GM23338 (cell line): ENCODE data around the gene DEXI. TPM values are rescaled to one million over a fixed set of nuclear protein-coding genes. Genes with fewer than 3 reads are reported as not detected.

Experiments
- ATAC-seq: fragments of 200-7000 bp; cut with Tn5 transposase; 3 replicates; pipeline ENCODE4 v1.9.1; 2020
- DNase-seq: peaks from one replicate; pipeline ENCODE4 v3.0.0-alpha.2; 2015; ENCODE audit warnings: low spot score
- H2AFZ ChIP-seq: fragments of 200-600 bp; sonication (generic); 2 replicates; pipeline ENCODE4 v1.8.0; 2016; ENCODE audit warnings: antibody characterized with exemption, mild to moderate bottlenecking, moderate library complexity
- H3F3A ChIP-seq: fragments of 200-600 bp; sonication (generic); replicated peaks from 2 replicates; pipeline ENCODE4 v1.8.0; 2017; ENCODE audit warnings: antibody characterized with exemption, mixed run types, low read depth
- H3K27ac ChIP-seq: fragments of 200-600 bp; sonication (generic); 2 replicates; pipeline ENCODE4 v1.6.1; 2016; ENCODE audit warnings: low read depth
- H3K27me3 ChIP-seq: fragments of 200-600 bp; sonication (generic); 2 replicates; pipeline ENCODE4 v1.8.0; 2016; ENCODE audit warnings: mild to moderate bottlenecking, mixed run types, moderate library complexity; ENCODE audit not compliant: insufficient read depth
- H3K36me3 ChIP-seq: fragments of 200-600 bp; sonication (generic); 2 replicates; pipeline ENCODE4 v1.8.0; 2016; ENCODE audit warnings: mild to moderate bottlenecking; ENCODE audit not compliant: insufficient read depth
- H3K4me1 ChIP-seq: fragments of 200-600 bp; sonication (generic); 2 replicates; pipeline ENCODE4 v1.8.0; 2016; ENCODE audit warnings: mild to moderate bottlenecking, moderate library complexity; ENCODE audit not compliant: insufficient read depth
- H3K4me2 ChIP-seq: fragments of 200-600 bp; sonication (generic); 2 replicates; pipeline ENCODE4 v1.7.1; 2017; ENCODE audit warnings: mixed run types
- H3K4me3 ChIP-seq: fragments of 200-600 bp; sonication (generic); 2 replicates; pipeline ENCODE4 v1.6.1; 2016; ENCODE audit warnings: mixed run types
- H3K79me2 ChIP-seq: fragments of 200-600 bp; sonication (generic); replicated peaks from 2 replicates; pipeline ENCODE4 v1.8.0; 2017; ENCODE audit warnings: mild to moderate bottlenecking; ENCODE audit not compliant: insufficient read depth
- H3K9me2 ChIP-seq: fragments of 200-600 bp; sonication (generic); 2 replicates; pipeline ENCODE4 v1.8.0; 2017; ENCODE audit not compliant: insufficient read depth
- H4K20me1 ChIP-seq: fragments of 200-600 bp; sonication (generic); replicated peaks from 2 replicates; pipeline ENCODE4 v1.8.0; 2017; ENCODE audit warnings: mild to moderate bottlenecking; ENCODE audit not compliant: insufficient read depth
- H3K27ac Mint-ChIP-seq: 2 replicates; pipeline ENCODE4 v1.8.0; 2020; ENCODE audit warnings: inconsistent platforms, mild to moderate bottlenecking, moderate library complexity, mixed read lengths
- H3K27me3 Mint-ChIP-seq: 3 replicates; pipeline ENCODE4 v1.8.0; 2022; ENCODE audit warnings: low read depth, mild to moderate bottlenecking, moderate library complexity, mixed read lengths, inconsistent platforms; ENCODE audit not compliant: insufficient read depth, poor library complexity
- H3K36me3 Mint-ChIP-seq: 3 replicates; pipeline ENCODE4 v1.8.0; 2021; ENCODE audit warnings: low read depth, mild to moderate bottlenecking, inconsistent platforms, moderate library complexity, mixed read lengths
- H3K4me1 Mint-ChIP-seq: 3 replicates; pipeline ENCODE4 v1.8.0; 2020; ENCODE audit warnings: mild to moderate bottlenecking, inconsistent platforms, mixed read lengths
- H3K4me3 Mint-ChIP-seq: 3 replicates; pipeline ENCODE4 v1.8.0; 2021; ENCODE audit warnings: moderate library complexity, mild to moderate bottlenecking, inconsistent platforms, mixed read lengths
- H3K9me3 Mint-ChIP-seq: 3 replicates; pipeline ENCODE4 v1.8.0; 2020; ENCODE audit warnings: moderate library complexity, mild to moderate bottlenecking, inconsistent platforms, mixed read lengths
- CREB1 ChIP-seq: fragments of 250-450 bp; sonication (Bioruptor Pico); IDR thresholded peaks from 2 replicates; pipeline ENCODE4 v1.5.0; 2020; ENCODE audit warnings: low read depth, mild to moderate bottlenecking, moderate library complexity
- ETS1 ChIP-seq: IDR thresholded peaks from 2 replicates; pipeline ENCODE4 v1.6.1; 2016; ENCODE audit warnings: antibody characterized with exemption
- EZH2 ChIP-seq: fragments of 200-600 bp; sonication (generic); IDR thresholded peaks from one replicate; pipeline ENCODE4 v1.8.0; 2017; ENCODE audit warnings: antibody characterized with exemption, mild to moderate bottlenecking, low read depth; ENCODE audit not compliant: unreplicated experiment
- EZH2phosphoT487 ChIP-seq: fragments of 200-600 bp; sonication (generic); IDR thresholded peaks from one replicate; pipeline ENCODE4 v1.8.1; 2018; ENCODE audit warnings: antibody characterized with exemption; ENCODE audit not compliant: unreplicated experiment
- JUNB ChIP-seq: IDR thresholded peaks from one replicate; pipeline ENCODE4 v1.6.1; 2016; ENCODE audit warnings: antibody characterized with exemption; ENCODE audit not compliant: unreplicated experiment
- NANOG ChIP-seq: IDR thresholded peaks from 2 replicates; pipeline ENCODE4 v1.6.1; 2016; ENCODE audit warnings: antibody characterized with exemption, borderline replicate concordance
- POLR2AphosphoS5 ChIP-seq: IDR thresholded peaks from 2 replicates; pipeline ENCODE4 v1.6.1; 2016; ENCODE audit warnings: antibody characterized with exemption, low read depth
- REST ChIP-seq: IDR thresholded peaks from one replicate; pipeline ENCODE4 v1.6.1; 2018; ENCODE audit warnings: antibody characterized with exemption; ENCODE audit not compliant: unreplicated experiment
- STAT1 ChIP-seq: IDR thresholded peaks from one replicate; pipeline ENCODE4 v1.6.1; 2016; ENCODE audit warnings: antibody characterized with exemption; ENCODE audit not compliant: unreplicated experiment
- ZNF114 ChIP-seq: fragments of 250-450 bp; sonication (Bioruptor Pico); IDR thresholded peaks from 2 replicates; pipeline ENCODE4 v1.5.0; 2020; ENCODE audit warnings: mild to moderate bottlenecking, moderate library complexity
- ZNF331 ChIP-seq: fragments of 250-450 bp; sonication (Bioruptor Pico); IDR thresholded peaks from 2 replicates; pipeline ENCODE4 v1.5.0; 2020; ENCODE audit warnings: low read depth, mild to moderate bottlenecking, moderate library complexity
- polyA plus RNA-seq: library from polyadenylated mRNA; unstranded; fragments of >200 nt; fragmentation: Nextera tagmentation; extraction: Ambion mirVana; gene quantifications from 2 replicates; pipeline ENCODE4 v1.2.1, GENCODE V29; 2016
- total RNA-seq: library from RNA; depleted of rRNA; stranded (reverse); fragments of >200 nt; shearing (Covaris generic); gene quantifications from 2 replicates; pipeline ENCODE4 v1.2.3, GENCODE V29; 2014
- TF ChIP-seq, protein P1 (sequence below), 2 experiments: fragments of 200-600 bp in 1 of 2; sonication (generic) in 1 of 2; conservative IDR thresholded peaks; 2 replicates each; pipeline versions ENCODE4 v1.5.1 to v1.6.1; 2016 to 2017; ENCODE audit warnings: antibody characterized with exemption in 2 of 2, low read depth in 2 of 2, mild to moderate bottlenecking in 2 of 2, moderate library complexity in 1 of 2
- TF ChIP-seq, protein P2 (sequence below): fragments of 250-450 bp; sonication (Bioruptor Pico); IDR thresholded peaks from 2 replicates; pipeline ENCODE4 v1.5.0; 2020; ENCODE audit warnings: mild to moderate bottlenecking, moderate library complexity

DEXI gene
- total and polyA plus RNA-seq, 2 experiments from 2014 or later = 26.5 to 58.2 TPM

DNA sequence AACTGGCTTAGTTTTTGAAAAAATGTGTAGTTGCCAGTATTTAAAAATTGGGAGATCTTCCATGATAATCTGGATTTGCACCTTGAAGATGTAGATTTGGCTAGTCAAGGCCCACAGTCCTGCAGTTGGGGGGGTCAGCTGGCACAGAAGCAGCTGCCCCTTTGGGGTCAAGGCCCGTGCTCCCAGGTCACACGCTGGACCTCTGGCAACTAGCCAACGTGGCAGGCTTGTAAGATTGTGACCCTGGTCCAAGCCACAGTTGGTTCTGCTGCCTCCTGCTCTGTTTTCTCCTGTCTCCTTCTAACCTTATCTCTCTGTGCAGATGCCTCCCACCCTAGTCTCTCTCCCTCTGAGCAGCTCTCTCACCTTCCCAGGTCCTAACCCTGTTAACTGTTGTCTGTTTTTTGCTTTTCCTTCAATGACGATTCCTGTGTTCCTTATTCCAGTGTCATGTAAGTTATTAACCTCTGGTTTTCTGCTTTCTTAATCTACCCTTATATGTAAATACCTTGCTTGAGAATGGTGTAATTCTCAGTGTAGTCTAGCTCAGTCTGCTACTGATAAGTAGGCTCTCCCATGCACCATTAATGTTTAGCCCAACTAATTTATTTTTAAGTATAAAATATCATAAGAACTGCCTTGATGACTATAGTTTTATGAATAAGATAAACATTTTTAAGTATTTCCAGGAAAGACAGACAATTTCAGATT, 30.0 kb upstream of the DEXI start:
- no peak overlapping the region for H3K27ac ChIP-seq
- no peak overlapping the region for H2AFZ ChIP-seq
- no peak overlapping the region for H3K4me3 ChIP-seq
- TF ChIP-seq EZH2 = no peak
- TF ChIP-seq, protein P1, sequence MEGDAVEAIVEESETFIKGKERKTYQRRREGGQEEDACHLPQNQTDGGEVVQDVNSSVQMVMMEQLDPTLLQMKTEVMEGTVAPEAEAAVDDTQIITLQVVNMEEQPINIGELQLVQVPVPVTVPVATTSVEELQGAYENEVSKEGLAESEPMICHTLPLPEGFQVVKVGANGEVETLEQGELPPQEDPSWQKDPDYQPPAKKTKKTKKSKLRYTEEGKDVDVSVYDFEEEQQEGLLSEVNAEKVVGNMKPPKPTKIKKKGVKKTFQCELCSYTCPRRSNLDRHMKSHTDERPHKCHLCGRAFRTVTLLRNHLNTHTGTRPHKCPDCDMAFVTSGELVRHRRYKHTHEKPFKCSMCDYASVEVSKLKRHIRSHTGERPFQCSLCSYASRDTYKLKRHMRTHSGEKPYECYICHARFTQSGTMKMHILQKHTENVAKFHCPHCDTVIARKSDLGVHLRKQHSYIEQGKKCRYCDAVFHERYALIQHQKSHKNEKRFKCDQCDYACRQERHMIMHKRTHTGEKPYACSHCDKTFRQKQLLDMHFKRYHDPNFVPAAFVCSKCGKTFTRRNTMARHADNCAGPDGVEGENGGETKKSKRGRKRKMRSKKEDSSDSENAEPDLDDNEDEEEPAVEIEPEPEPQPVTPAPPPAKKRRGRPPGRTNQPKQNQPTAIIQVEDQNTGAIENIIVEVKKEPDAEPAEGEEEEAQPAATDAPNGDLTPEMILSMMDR (conservative IDR thresholded peaks at IDR 0.05; ENCODE audit: low read depth in 2 of 2) = no peak
- TF ChIP-seq ZNF114 = no peak
- no peak for TF ChIP-seq NANOG
- no peak for TF ChIP-seq ETS1
- TF ChIP-seq, protein P2, sequence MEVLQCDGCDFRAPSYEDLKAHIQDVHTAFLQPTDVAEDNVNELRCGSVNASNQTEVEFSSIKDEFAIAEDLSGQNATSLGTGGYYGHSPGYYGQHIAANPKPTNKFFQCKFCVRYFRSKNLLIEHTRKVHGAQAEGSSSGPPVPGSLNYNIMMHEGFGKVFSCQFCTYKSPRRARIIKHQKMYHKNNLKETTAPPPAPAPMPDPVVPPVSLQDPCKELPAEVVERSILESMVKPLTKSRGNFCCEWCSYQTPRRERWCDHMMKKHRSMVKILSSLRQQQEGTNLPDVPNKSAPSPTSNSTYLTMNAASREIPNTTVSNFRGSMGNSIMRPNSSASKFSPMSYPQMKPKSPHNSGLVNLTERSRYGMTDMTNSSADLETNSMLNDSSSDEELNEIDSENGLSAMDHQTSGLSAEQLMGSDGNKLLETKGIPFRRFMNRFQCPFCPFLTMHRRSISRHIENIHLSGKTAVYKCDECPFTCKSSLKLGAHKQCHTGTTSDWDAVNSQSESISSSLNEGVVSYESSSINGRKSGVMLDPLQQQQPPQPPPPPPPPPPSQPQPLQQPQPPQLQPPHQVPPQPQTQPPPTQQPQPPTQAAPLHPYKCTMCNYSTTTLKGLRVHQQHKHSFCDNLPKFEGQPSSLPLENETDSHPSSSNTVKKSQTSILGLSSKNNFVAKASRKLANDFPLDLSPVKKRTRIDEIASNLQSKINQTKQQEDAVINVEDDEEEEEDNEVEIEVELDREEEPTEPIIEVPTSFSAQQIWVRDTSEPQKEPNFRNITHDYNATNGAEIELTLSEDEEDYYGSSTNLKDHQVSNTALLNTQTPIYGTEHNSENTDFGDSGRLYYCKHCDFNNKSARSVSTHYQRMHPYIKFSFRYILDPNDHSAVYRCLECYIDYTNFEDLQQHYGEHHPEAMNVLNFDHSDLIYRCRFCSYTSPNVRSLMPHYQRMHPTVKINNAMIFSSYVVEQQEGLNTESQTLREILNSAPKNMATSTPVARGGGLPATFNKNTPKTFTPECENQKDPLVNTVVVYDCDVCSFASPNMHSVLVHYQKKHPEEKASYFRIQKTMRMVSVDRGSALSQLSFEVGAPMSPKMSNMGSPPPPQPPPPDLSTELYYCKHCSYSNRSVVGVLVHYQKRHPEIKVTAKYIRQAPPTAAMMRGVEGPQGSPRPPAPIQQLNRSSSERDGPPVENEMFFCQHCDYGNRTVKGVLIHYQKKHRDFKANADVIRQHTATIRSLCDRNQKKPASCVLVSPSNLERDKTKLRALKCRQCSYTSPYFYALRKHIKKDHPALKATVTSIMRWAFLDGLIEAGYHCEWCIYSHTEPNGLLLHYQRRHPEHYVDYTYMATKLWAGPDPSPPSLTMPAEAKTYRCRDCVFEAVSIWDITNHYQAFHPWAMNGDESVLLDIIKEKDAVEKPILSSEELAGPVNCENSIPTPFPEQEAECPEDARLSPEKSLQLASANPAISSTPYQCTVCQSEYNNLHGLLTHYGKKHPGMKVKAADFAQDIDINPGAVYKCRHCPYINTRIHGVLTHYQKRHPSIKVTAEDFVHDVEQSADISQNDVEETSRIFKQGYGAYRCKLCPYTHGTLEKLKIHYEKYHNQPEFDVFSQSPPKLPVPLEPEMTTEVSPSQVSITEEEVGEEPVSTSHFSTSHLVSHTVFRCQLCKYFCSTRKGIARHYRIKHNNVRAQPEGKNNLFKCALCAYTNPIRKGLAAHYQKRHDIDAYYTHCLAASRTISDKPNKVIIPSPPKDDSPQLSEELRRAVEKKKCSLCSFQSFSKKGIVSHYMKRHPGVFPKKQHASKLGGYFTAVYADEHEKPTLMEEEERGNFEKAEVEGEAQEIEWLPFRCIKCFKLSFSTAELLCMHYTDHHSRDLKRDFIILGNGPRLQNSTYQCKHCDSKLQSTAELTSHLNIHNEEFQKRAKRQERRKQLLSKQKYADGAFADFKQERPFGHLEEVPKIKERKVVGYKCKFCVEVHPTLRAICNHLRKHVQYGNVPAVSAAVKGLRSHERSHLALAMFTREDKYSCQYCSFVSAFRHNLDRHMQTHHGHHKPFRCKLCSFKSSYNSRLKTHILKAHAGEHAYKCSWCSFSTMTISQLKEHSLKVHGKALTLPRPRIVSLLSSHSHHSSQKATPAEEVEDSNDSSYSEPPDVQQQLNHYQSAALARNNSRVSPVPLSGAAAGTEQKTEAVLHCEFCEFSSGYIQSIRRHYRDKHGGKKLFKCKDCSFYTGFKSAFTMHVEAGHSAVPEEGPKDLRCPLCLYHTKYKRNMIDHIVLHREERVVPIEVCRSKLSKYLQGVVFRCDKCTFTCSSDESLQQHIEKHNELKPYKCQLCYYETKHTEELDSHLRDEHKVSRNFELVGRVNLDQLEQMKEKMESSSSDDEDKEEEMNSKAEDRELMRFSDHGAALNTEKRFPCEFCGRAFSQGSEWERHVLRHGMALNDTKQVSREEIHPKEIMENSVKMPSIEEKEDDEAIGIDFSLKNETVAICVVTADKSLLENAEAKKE (CRISPR knock-in tag) = no peak
- TF ChIP-seq REST = no peak
- TF ChIP-seq CREB1 (CRISPR knock-in tag) = no peak
- no peak for TF ChIP-seq STAT1
- TF ChIP-seq EZH2phosphoT487 = no peak
- no peak for TF ChIP-seq JUNB
- no peak for TF ChIP-seq ZNF331 (CRISPR knock-in tag)
- no peak for TF ChIP-seq POLR2AphosphoS5
- Mint-ChIP-seq H3K27ac (no peak overlapping the region), H3K4me1 (peaks cover 3% of the 10 kb centered on the region; the same call in 1 of the 3 replicates), H3K36me3 (no peaks in the 10 kb centered on the region; the same call in 2 of the 3 replicates), H3K27me3 (peaks cover 3% of the 10 kb centered on the region), H3K9me3 (no peaks in the 10 kb centered on the region), H3K4me3 (no peak overlapping the region)
- H4K20me1 ChIP-seq = no peaks in the 10 kb centered on the region
- H3K4me2 ChIP-seq = no peak overlapping the region
- ATAC-seq (no peak), DNase-seq (no peak)
- H3F3A ChIP-seq = no peaks in the 10 kb centered on the region
- H3K4me1 ChIP-seq = no peaks in the 10 kb centered on the region
- no peaks in the 10 kb centered on the region for H3K27me3 ChIP-seq
- H3K36me3 ChIP-seq = peaks cover 3% of the 10 kb centered on the region; the same call in 1 of the 2 replicates
- no peaks in the 10 kb centered on the region for H3K9me2 ChIP-seq
- H3K79me2 ChIP-seq = no peaks in the 10 kb centered on the region
